ENCODE data around the gene ZNF470. TPM values are rescaled to one million over a fixed set of nuclear protein-coding genes. Genes with fewer than 3 reads are reported as not detected.

ZNF470 gene
- total and polyA plus RNA-seq, 2 of the 13 experiments (the other 11 are each of a cell fraction or from before 2014, with no cell fraction given), result not detected

DNA sequence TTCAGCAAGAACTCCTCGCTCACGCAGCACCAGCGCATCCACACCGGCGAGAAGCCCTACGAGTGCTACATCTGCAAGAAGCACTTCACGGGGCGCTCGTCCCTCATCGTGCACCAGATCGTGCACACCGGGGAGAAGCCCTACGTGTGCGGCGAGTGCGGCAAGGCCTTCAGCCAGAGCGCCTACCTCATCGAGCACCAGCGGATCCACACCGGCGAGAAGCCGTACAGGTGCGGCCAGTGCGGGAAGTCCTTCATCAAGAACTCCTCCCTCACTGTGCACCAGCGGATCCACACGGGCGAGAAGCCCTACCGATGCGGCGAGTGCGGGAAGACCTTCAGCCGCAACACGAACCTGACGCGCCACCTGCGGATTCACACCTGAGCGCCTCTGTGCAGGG lies 55.1 kb downstream of the ZNF470 start:
- H3K9me3 ChIP-seq (ENCODE audit: low read length), result peaks cover 32% of the 10 kb centered on the region
- WGBS (ENCODE audit: low lambda C conversion rate), result 99% methylated on average over 29 of the region's 37 CpGs

More for the DNA sequence above, 55.1 kb downstream of the ZNF470 start:
- Histone ChIP-seq H3K4me3 (replicated peaks in 1 of 3; ENCODE audit: insufficient read depth in 1 of 3, low read depth in 2 of 3, low read length in 3 of 3) (no peak overlapping the region), H3K27ac (ENCODE audit: extremely low read length, insufficient read depth, low read length) (no peak overlapping the region), H3K36me3 (replicated peaks in 1 of 2; ENCODE audit: control insufficient read depth in 1 of 2, insufficient read depth in 2 of 2, low read length in 2 of 2) (peaks cover 5 to 15% of the 10 kb centered on the region in 2 experiments; a peak in 2 of 5 replicates), H3K4me1 (ENCODE audit: insufficient read depth, low read length) (no peaks in the 10 kb centered on the region), H3K4me2 (ENCODE audit: low read depth, low read length) (no peak overlapping the region), H3K79me2 (ENCODE audit: insufficient read depth, low read length) (no peaks in the 10 kb centered on the region), H2AFZ (ENCODE audit: low read length) (no peak overlapping the region), H4K20me1 (ENCODE audit: insufficient read depth, low read length) (no peaks in the 10 kb centered on the region), H3K27me3 (ENCODE audit: control insufficient read depth in 1 of 2, insufficient read depth in 2 of 2, low read length in 2 of 2) (no peaks in the 10 kb centered on the region), H3K9ac (ENCODE audit: insufficient read depth, low read depth, low read length) (no peak overlapping the region)
- intact Hi-C loops (cut with micrococcal nuclease; ENCODE audit: unreplicated experiment) (no loop called here), in situ Hi-C loops (cut with HindIII; ENCODE audit: extremely low pct_ligation_motif_present, low pct_unique_long_range_greater_than_20kb) (no loop called here)
- ATAC-seq, result no peak
- POLR2A ChIA-PET, result no interaction called here
- CTCF ChIA-PET (ENCODE audit: low intra/inter-chr PET ratio, low total read pairs), result no interaction called here
- TF ChIP-seq ZNF577 (CRISPR knock-in tag; IDR thresholded peaks at IDR 0.05; ENCODE audit: borderline replicate concordance, low read depth), result no peak
- TF ChIP-seq ZNF883 (CRISPR knock-in tag; IDR thresholded peaks at IDR 0.05; ENCODE audit: not compliant biosample characterization), result no peak
- TF ChIP-seq MIXL1 (CRISPR knock-in tag; IDR thresholded peaks at IDR 0.05), result no peak
- TF ChIP-seq ZBTB33 (CRISPR knock-in tag; IDR thresholded peaks at IDR 0.05), result no peak
- TF ChIP-seq CREM (IDR thresholded peaks at IDR 0.05), result no peak
- no peak for TF ChIP-seq CREM (CRISPR knock-in tag; IDR thresholded peaks at IDR 0.05)
- no peak for TF ChIP-seq ZNF639 (CRISPR knock-in tag; conservative IDR thresholded peaks at IDR 0.05)
- no peak for TF ChIP-seq ZNF432 (CRISPR knock-in tag; IDR thresholded peaks at IDR 0.05; ENCODE audit: borderline replicate concordance)
- TF ChIP-seq KLF12 (CRISPR knock-in tag; IDR thresholded peaks at IDR 0.05; ENCODE audit: borderline replicate concordance), result no peak
- no peak for FAIRE-seq
- no TSS peak for BruUV-seq (replicated peaks)
- no peak for DNase-seq (ENCODE audit: low spot score)
